ENCODE results near the gene NIPSNAP3A. TPM values are rescaled to one million over a fixed set of nuclear protein-coding genes. Genes with fewer than 3 reads are reported as not detected.
"Not testable (repeated sequence)": the region's sequence is repeated elsewhere in the genome, so short reads cannot be mapped to it uniquely, and the experiment has no call there.

Gene NIPSNAP3A
- total RNA-seq, 1 donor from 2014 or later = 25.1 TPM

DNA sequence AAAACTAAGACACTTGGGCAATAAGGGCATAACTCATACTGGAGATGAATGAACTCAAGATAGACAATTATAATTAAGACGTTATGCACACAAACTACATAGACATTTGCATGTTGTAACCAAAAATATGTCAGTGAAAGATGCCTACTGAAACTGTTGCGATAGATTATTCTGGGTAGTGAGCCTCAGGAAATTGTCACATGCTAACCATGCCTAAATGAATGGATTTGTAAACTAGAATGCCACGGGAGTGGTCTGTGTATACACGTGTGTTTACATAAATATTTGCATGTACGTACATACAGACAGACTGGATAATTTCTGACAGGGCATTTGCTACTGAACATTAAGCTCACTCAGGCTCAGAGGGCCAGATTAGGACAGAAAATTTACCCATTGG, 17.7 kb downstream of the NIPSNAP3A start:
- no peaks in the 10 kb centered on the region for H3K9me3 Mint-ChIP-seq (ENCODE audit: unreplicated experiment)
- peaks cover 25% of the 10 kb centered on the region for H3K4me1 Mint-ChIP-seq (ENCODE audit: unreplicated experiment)
- peak overlapping the region; percentile 76 for H3K4me3 Mint-ChIP-seq (ENCODE audit: unreplicated experiment)
- TF ChIP-seq, protein P1, sequence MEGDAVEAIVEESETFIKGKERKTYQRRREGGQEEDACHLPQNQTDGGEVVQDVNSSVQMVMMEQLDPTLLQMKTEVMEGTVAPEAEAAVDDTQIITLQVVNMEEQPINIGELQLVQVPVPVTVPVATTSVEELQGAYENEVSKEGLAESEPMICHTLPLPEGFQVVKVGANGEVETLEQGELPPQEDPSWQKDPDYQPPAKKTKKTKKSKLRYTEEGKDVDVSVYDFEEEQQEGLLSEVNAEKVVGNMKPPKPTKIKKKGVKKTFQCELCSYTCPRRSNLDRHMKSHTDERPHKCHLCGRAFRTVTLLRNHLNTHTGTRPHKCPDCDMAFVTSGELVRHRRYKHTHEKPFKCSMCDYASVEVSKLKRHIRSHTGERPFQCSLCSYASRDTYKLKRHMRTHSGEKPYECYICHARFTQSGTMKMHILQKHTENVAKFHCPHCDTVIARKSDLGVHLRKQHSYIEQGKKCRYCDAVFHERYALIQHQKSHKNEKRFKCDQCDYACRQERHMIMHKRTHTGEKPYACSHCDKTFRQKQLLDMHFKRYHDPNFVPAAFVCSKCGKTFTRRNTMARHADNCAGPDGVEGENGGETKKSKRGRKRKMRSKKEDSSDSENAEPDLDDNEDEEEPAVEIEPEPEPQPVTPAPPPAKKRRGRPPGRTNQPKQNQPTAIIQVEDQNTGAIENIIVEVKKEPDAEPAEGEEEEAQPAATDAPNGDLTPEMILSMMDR (IDR thresholded peaks at IDR 0.05; ENCODE audit: unreplicated experiment) = no peak
- H3K27me3 Mint-ChIP-seq (ENCODE audit: unreplicated experiment) = no peaks in the 10 kb centered on the region
- no peaks in the 10 kb centered on the region for H3K36me3 Mint-ChIP-seq (ENCODE audit: low read depth, unreplicated experiment)
- no peak for DNase-seq (ENCODE audit: low spot score)
- H3K27ac Mint-ChIP-seq (ENCODE audit: unreplicated experiment) = no peak overlapping the region

DNA sequence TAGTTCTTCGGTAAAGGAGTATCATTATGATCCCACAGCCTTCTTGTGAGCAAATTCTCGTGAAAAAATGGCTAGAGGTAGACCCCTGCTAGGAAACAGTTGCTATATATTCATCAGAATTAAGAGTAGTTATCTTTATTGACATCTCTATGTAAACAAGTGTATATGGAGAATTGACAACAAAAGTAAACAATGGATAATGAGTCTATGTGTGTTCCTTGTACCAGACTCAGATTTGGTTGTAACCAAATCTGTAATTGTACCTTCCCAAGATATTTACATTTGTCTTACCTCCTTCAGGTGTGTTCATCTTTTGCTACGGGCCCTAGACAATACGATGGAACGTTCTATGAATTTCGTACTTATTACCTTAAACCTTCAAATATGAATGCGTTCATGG, 18.5 kb downstream of the NIPSNAP3A start:
- no peaks in the 10 kb centered on the region for H3K9me3 Mint-ChIP-seq (ENCODE audit: unreplicated experiment)
- no peaks in the 10 kb centered on the region for H3K27me3 Mint-ChIP-seq (ENCODE audit: unreplicated experiment)
- no peak overlapping the region for H3K27ac Mint-ChIP-seq (ENCODE audit: unreplicated experiment)
- H3K36me3 Mint-ChIP-seq (ENCODE audit: low read depth, unreplicated experiment) = no peaks in the 10 kb centered on the region
- TF ChIP-seq, protein P1 (IDR thresholded peaks at IDR 0.05; ENCODE audit: unreplicated experiment) = no peak
- no peak overlapping the region for H3K4me3 Mint-ChIP-seq (ENCODE audit: unreplicated experiment)
- no peak for DNase-seq (ENCODE audit: low spot score)
- peaks cover 26% of the 10 kb centered on the region for H3K4me1 Mint-ChIP-seq (ENCODE audit: unreplicated experiment)

DNA sequence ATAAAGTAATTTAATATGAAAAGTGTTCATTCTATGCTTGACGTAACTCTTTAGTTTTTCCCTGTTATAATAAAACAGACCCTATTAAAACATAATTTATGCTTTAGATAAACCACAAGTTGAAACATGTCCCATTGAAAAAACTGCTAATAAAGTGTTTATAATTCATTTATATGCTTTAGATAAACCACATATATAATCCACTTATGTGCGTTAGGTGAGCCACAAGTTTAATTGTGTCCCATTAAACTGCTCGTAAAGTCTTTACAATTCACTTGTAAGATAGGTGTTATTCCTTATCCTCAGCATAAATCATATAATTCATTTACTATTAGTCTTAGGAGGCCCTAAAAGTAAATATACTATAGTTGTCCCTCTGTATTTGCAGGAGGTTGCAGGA, 20.0 kb downstream of the NIPSNAP3A start:
- H3K4me3 Mint-ChIP-seq (ENCODE audit: unreplicated experiment) = no peak overlapping the region
- H3K36me3 Mint-ChIP-seq (ENCODE audit: low read depth, unreplicated experiment) = no peaks in the 10 kb centered on the region
- TF ChIP-seq, protein P1 (IDR thresholded peaks at IDR 0.05; ENCODE audit: unreplicated experiment) = no peak
- peaks cover 26% of the 10 kb centered on the region for H3K4me1 Mint-ChIP-seq (ENCODE audit: unreplicated experiment)
- no peaks in the 10 kb centered on the region for H3K27me3 Mint-ChIP-seq (ENCODE audit: unreplicated experiment)
- H3K27ac Mint-ChIP-seq (ENCODE audit: unreplicated experiment) = no peak overlapping the region
- DNase-seq (ENCODE audit: low spot score) = no peak
- H3K9me3 Mint-ChIP-seq (ENCODE audit: unreplicated experiment) = no peaks in the 10 kb centered on the region

DNA sequence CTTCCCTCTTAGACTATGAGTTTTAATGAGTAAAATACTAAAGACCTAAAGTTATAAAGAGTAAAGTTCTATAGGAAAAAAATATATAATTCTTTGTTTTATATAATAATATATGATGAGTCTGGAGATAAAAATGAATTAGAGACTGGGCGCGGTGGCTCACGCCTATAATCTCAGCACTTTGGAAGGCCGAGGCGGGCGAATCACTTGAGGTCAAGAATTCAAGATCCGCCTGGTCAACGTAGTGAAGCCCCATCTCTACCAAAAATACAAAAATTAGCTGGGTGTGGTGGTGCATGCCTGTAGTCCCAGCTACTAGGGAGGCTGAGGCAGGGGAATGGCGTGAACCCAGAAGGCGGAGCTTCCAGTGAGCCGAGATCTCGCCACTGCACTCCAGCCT, 21.5 kb downstream of the NIPSNAP3A start:
- H3K4me3 Mint-ChIP-seq (ENCODE audit: unreplicated experiment); H3K36me3 Mint-ChIP-seq (ENCODE audit: low read depth, unreplicated experiment); H3K9me3 Mint-ChIP-seq (ENCODE audit: unreplicated experiment): not testable (repeated sequence)

DNA sequence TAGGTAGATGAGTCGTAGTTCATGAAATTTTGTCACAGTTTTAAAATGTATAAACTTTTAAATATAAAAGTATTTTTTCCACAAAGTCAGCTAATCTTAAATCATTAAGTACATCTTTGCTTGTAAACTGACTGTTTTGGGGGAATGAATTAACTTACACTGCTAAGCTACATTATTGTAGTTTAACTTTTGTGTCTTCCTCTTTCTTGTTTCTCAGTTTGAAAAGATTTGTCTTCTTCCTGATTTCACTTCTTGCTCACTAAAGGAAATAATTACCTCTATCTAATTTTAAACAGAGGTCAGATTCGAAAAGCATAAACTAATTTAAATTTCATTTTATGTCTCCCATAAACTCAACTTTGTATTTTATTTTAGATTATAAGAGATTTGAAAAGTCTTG, 22.2 kb downstream of the NIPSNAP3A start:
- H3K36me3 Mint-ChIP-seq (ENCODE audit: low read depth, unreplicated experiment) = no peaks in the 10 kb centered on the region
- H3K4me1 Mint-ChIP-seq (ENCODE audit: unreplicated experiment) = peaks cover 20% of the 10 kb centered on the region
- H3K27me3 Mint-ChIP-seq (ENCODE audit: unreplicated experiment) = no peaks in the 10 kb centered on the region
- no peaks in the 10 kb centered on the region for H3K9me3 Mint-ChIP-seq (ENCODE audit: unreplicated experiment)
- no peak overlapping the region for H3K27ac Mint-ChIP-seq (ENCODE audit: unreplicated experiment)
- no peak overlapping the region for H3K4me3 Mint-ChIP-seq (ENCODE audit: unreplicated experiment)
- TF ChIP-seq, protein P1 (IDR thresholded peaks at IDR 0.05; ENCODE audit: unreplicated experiment) = no peak
- DNase-seq (ENCODE audit: low spot score) = no peak

More for the DNA sequence above, 21.5 kb downstream of the NIPSNAP3A start:
- peaks cover 20% of the 10 kb centered on the region for H3K4me1 Mint-ChIP-seq (ENCODE audit: unreplicated experiment)
- DNase-seq (ENCODE audit: low spot score); H3K27ac Mint-ChIP-seq (ENCODE audit: unreplicated experiment); H3K27me3 Mint-ChIP-seq (ENCODE audit: unreplicated experiment): not testable (repeated sequence)

Measured in endothelial cell (in vitro differentiated cells).